ENCODE measurements around the gene EFNA3. TPM values are rescaled to one million over a fixed set of nuclear protein-coding genes. Genes with fewer than 3 reads are reported as not detected.

Gene EFNA3
- total RNA-seq, 1 donor from 2014 or later: 6.0 TPM

- no peak for DNase-seq (ENCODE audit: low spot score)
- Mint-ChIP-seq H3K27ac (no peak overlapping the region), H3K9me3 (no peaks in the 10 kb centered on the region), H3K4me1 (ENCODE audit: low read depth) (no peaks in the 10 kb centered on the region), H3K27me3 (ENCODE audit: low read depth) (peaks cover 31% of the 10 kb centered on the region), H3K36me3 (ENCODE audit: low read depth) (no peaks in the 10 kb centered on the region), H3K4me3 (ENCODE audit: low read depth) (no peak overlapping the region)
- intact Hi-C loops (cut with micrococcal nuclease): no loop called here
Observed at GRCh38 chr1:155121249-155121648, 42.6 kb downstream of the EFNA3 start.

- H3K27me3 Mint-ChIP-seq (ENCODE audit: low read depth): peaks cover 39% of the 10 kb centered on the region
- no peak for DNase-seq (ENCODE audit: low spot score)
- H3K27ac Mint-ChIP-seq: no peak overlapping the region
- H3K36me3 Mint-ChIP-seq (ENCODE audit: low read depth): no peaks in the 10 kb centered on the region
- H3K4me1 Mint-ChIP-seq (ENCODE audit: low read depth): peaks cover 7% of the 10 kb centered on the region
- intact Hi-C loops (cut with micrococcal nuclease): no loop called here
- H3K4me3 Mint-ChIP-seq (ENCODE audit: low read depth): no peak overlapping the region
- no peaks in the 10 kb centered on the region for H3K9me3 Mint-ChIP-seq
Observed at GRCh38 chr1:155122308-155122707, 43.7 kb downstream of the EFNA3 start.

- Mint-ChIP-seq H3K27ac (no peak overlapping the region), H3K9me3 (no peaks in the 10 kb centered on the region), H3K4me1 (ENCODE audit: low read depth) (peaks cover 18% of the 10 kb centered on the region), H3K27me3 (ENCODE audit: low read depth) (peaks cover 52% of the 10 kb centered on the region), H3K4me3 (ENCODE audit: low read depth) (no peak overlapping the region), H3K36me3 (ENCODE audit: low read depth) (no peaks in the 10 kb centered on the region)
- intact Hi-C loops (cut with micrococcal nuclease): no loop called here
- no peak for DNase-seq (ENCODE audit: low spot score)
Observed at GRCh38 chr1:155123801-155124200, 45.2 kb downstream of the EFNA3 start.

- Mint-ChIP-seq H3K4me1 (ENCODE audit: low read depth) (peaks cover 18% of the 10 kb centered on the region), H3K27me3 (ENCODE audit: low read depth) (peaks cover 55% of the 10 kb centered on the region), H3K27ac (no peak overlapping the region), H3K4me3 (ENCODE audit: low read depth) (no peak overlapping the region), H3K36me3 (ENCODE audit: low read depth) (no peaks in the 10 kb centered on the region), H3K9me3 (no peaks in the 10 kb centered on the region)
- DNase-seq (ENCODE audit: low spot score): no peak
- intact Hi-C loops (cut with micrococcal nuclease): no loop called here
Observed at GRCh38 chr1:155124503-155125463, 46.1 kb downstream of the EFNA3 start.

GRCh38 chr1:155125511-155125945 is 46.9 kb downstream of the EFNA3 start:
- Mint-ChIP-seq H3K27me3 (ENCODE audit: low read depth) (peaks cover 53% of the 10 kb centered on the region), H3K27ac (no peak overlapping the region), H3K4me1 (ENCODE audit: low read depth) (peaks cover 18% of the 10 kb centered on the region), H3K9me3 (no peaks in the 10 kb centered on the region), H3K36me3 (ENCODE audit: low read depth) (no peaks in the 10 kb centered on the region), H3K4me3 (ENCODE audit: low read depth) (no peak overlapping the region)
- DNase-seq (ENCODE audit: low spot score): no peak
- intact Hi-C loops (cut with micrococcal nuclease): no loop called here

GRCh38 chr1:155125946-155126555 is 47.4 kb downstream of the EFNA3 start:
- Mint-ChIP-seq H3K4me1 (ENCODE audit: low read depth) (peaks cover 18% of the 10 kb centered on the region), H3K27me3 (ENCODE audit: low read depth) (peaks cover 55% of the 10 kb centered on the region), H3K27ac (no peak overlapping the region), H3K36me3 (ENCODE audit: low read depth) (no peaks in the 10 kb centered on the region), H3K9me3 (no peaks in the 10 kb centered on the region), H3K4me3 (ENCODE audit: low read depth) (no peak overlapping the region)
- no peak for DNase-seq (ENCODE audit: low spot score)
- intact Hi-C loops (cut with micrococcal nuclease): no loop called here

GRCh38 chr1:155126556-155127104 is 48.0 kb downstream of the EFNA3 start:
- peak overlapping the region; percentile 75 for H3K4me3 Mint-ChIP-seq (ENCODE audit: low read depth)
- no peaks in the 10 kb centered on the region for H3K9me3 Mint-ChIP-seq
- H3K36me3 Mint-ChIP-seq (ENCODE audit: low read depth): no peaks in the 10 kb centered on the region
- no peak overlapping the region for H3K27ac Mint-ChIP-seq
- peaks cover 18% of the 10 kb centered on the region for H3K4me1 Mint-ChIP-seq (ENCODE audit: low read depth)
- intact Hi-C loops (cut with micrococcal nuclease): no loop called here
- peaks cover 51% of the 10 kb centered on the region for H3K27me3 Mint-ChIP-seq (ENCODE audit: low read depth)
- DNase-seq (ENCODE audit: low spot score): no peak

GRCh38 chr1:155127105-155127966 is 48.7 kb downstream of the EFNA3 start, which contains the start of gene EFNA1:
TSS of gene EFNA1 (plus strand) at chr1:155127876. CDS start at chr1:155127978, 102 bp downstream.
- intact Hi-C loops (cut with micrococcal nuclease): no loop called here
- no peaks in the 10 kb centered on the region for H3K36me3 Mint-ChIP-seq (ENCODE audit: low read depth)
- peak; percentile 26 for DNase-seq (ENCODE audit: low spot score)
- H3K9me3 Mint-ChIP-seq: no peaks in the 10 kb centered on the region
- peak within 1 kb of the TSS; percentile 75 for H3K4me3 Mint-ChIP-seq (ENCODE audit: low read depth)
- H3K27me3 Mint-ChIP-seq (ENCODE audit: low read depth): peaks cover 49% of the 10 kb centered on the region
- H3K4me1 Mint-ChIP-seq (ENCODE audit: low read depth): peaks cover 18% of the 10 kb centered on the region
- peak within 1 kb of the TSS; percentile 36 for H3K27ac Mint-ChIP-seq

GRCh38 chr1:155127967-155128754 is 49.5 kb downstream of the EFNA3 start:
- no peaks in the 10 kb centered on the region for H3K9me3 Mint-ChIP-seq
- no peaks in the 10 kb centered on the region for H3K36me3 Mint-ChIP-seq (ENCODE audit: low read depth)
- H3K27ac Mint-ChIP-seq: peak overlapping the region; percentile 36
- peaks cover 45% of the 10 kb centered on the region for H3K27me3 Mint-ChIP-seq (ENCODE audit: low read depth)
- H3K4me1 Mint-ChIP-seq (ENCODE audit: low read depth): peaks cover 18% of the 10 kb centered on the region
- no peak for DNase-seq (ENCODE audit: low spot score)
- intact Hi-C loops (cut with micrococcal nuclease): no loop called here
- peak overlapping the region; percentile 65 for H3K4me3 Mint-ChIP-seq (ENCODE audit: low read depth)

GRCh38 chr1:155128755-155129473 is 50.3 kb downstream of the EFNA3 start:
- intact Hi-C loops (cut with micrococcal nuclease): no loop called here
- no peaks in the 10 kb centered on the region for H3K9me3 Mint-ChIP-seq
- no peak for DNase-seq (ENCODE audit: low spot score)
- peaks cover 18% of the 10 kb centered on the region for H3K4me1 Mint-ChIP-seq (ENCODE audit: low read depth)
- no peak overlapping the region for H3K4me3 Mint-ChIP-seq (ENCODE audit: low read depth)
- no peak overlapping the region for H3K27ac Mint-ChIP-seq
- no peaks in the 10 kb centered on the region for H3K36me3 Mint-ChIP-seq (ENCODE audit: low read depth)
- peaks cover 44% of the 10 kb centered on the region for H3K27me3 Mint-ChIP-seq (ENCODE audit: low read depth)

GRCh38 chr1:155130272-155131006 is 51.8 kb downstream of the EFNA3 start:
- Mint-ChIP-seq H3K4me3 (ENCODE audit: low read depth) (no peak overlapping the region), H3K9me3 (no peaks in the 10 kb centered on the region), H3K27me3 (ENCODE audit: low read depth) (peaks cover 34% of the 10 kb centered on the region), H3K27ac (no peak overlapping the region), H3K4me1 (ENCODE audit: low read depth) (peaks cover 27% of the 10 kb centered on the region), H3K36me3 (ENCODE audit: low read depth) (peaks cover 5% of the 10 kb centered on the region)
- DNase-seq (ENCODE audit: low spot score): no peak
- intact Hi-C loops (cut with micrococcal nuclease): no loop called here

Measured in activated T-helper 2 cell treated with anti-CD3 and anti-CD28 coated beads, Interferon-gamma antibody, Interleukin-2, Interleukin-4, amounts not matched to agents 10 μg/mL and 5 μg/mL and 100 μg/mL, durations not matched to agents 14 hours and 24 hours and 36 hours (primary cell).